ENCODE results near the gene LCLAT1.
"Not testable (repeated sequence)": the region's sequence is repeated elsewhere in the genome, so short reads cannot be mapped to it uniquely, and the experiment has no call there.

Gene LCLAT1

GRCh38 chr2:30455114-30455738 is 8.2 kb downstream of the LCLAT1 start:
- no peak for DNase-seq (ENCODE audit: low read depth)

- no peak for DNase-seq (ENCODE audit: low read depth)
Measured at GRCh38 chr2:30456106-30456505, 9.1 kb downstream of the LCLAT1 start.

DNA sequence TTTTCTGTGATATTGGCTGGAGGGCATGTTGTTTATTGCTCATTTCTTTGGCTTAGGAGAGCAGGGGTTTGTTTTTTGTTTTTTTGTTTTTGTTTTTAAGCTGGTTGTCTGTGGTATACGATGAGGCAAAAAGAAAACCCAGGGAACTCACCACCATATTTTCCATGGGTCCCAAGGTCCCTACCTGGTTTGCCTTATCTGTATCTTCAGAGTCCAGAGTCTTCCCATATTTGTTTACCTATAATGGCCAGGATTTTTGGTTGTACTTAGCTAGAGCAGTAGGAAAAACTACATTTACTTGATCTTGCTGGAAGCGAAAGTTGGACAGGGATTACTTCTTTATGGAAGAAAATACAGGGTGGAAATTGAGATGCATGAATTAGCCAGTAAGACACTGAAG is 9.5 kb downstream of the LCLAT1 start:
- no peak for DNase-seq (ENCODE audit: low read depth)

- DNase-seq (ENCODE audit: low read depth): no peak
Measured at GRCh38 chr2:30457296-30457695, 10.2 kb downstream of the LCLAT1 start.

- DNase-seq (ENCODE audit: low read depth): no peak
Measured at GRCh38 chr2:30459140-30459539, 12.1 kb downstream of the LCLAT1 start.

GRCh38 chr2:30462131-30462857 is 15.2 kb downstream of the LCLAT1 start:
- no peak for DNase-seq (ENCODE audit: low read depth)

GRCh38 chr2:30463535-30463934 is 16.5 kb downstream of the LCLAT1 start:
- no peak for DNase-seq (ENCODE audit: low read depth)

GRCh38 chr2:30464544-30465170 is 17.6 kb downstream of the LCLAT1 start:
- no peak for DNase-seq (ENCODE audit: low read depth)

GRCh38 chr2:30465171-30465545 is 18.1 kb downstream of the LCLAT1 start:
- no peak for DNase-seq (ENCODE audit: low read depth)

- DNase-seq (ENCODE audit: low read depth): no peak
Measured at GRCh38 chr2:30466216-30466615, 19.2 kb downstream of the LCLAT1 start.

DNA sequence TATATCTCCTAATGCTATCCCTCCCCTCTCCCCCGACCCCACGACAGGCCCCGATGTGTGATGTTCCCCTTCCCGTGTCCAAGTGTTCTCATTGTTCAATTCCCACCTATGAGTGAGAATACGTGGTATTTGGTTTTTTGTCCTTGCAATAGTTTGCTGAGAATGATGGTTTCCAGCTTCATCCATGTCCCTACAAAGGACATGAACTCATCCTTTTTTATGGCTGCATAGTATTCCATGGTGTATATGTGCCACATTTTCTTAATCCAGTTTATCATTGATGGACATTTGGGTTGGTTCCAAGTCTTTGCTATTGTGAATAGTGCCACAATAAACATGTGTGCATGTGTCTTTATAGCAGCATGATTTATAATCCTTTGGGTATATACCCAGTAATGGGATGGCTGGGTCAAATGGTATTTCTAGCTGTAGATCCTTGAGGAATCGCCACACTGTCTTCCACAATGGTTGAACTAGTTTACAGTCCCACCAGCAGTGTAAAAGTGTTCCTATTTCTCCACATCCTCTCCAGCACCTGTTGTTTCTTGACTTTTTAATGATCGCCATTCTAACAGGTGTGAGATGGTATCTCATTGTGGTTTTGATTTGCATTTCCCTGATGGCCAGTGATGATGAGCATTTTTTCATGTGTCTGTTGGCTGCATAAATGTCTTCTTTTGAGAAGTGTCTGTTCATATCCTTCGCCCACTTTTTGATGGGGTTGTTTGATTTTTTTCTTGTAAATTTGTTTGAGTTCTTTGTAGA is 20.2 kb downstream of the LCLAT1 start:
- DNase-seq (ENCODE audit: low read depth): not testable (repeated sequence)

DNA sequence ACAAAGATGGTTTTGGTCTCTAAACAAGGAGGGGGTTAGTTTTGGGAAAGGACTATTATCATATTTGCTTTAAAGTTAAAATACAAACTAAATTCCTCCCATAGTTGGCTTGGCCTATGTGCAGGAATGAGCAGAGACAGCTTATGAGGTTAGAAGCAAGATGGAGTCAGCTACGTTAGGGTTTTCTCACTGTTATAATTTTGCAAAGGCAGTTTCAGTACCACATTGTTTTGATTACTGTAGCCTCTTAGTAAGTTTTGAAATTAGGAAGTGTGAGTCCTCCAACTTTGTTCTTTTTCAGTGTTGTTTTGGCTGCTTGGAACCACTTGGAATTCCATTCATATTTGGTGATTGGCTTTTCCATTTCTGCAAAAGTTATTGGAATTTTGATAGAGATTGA is 23.4 kb downstream of the LCLAT1 start:
- no peak for DNase-seq (ENCODE audit: low read depth)

GRCh38 chr2:30472326-30472725 is 25.3 kb downstream of the LCLAT1 start:
- no peak for DNase-seq (ENCODE audit: low read depth)

DNA sequence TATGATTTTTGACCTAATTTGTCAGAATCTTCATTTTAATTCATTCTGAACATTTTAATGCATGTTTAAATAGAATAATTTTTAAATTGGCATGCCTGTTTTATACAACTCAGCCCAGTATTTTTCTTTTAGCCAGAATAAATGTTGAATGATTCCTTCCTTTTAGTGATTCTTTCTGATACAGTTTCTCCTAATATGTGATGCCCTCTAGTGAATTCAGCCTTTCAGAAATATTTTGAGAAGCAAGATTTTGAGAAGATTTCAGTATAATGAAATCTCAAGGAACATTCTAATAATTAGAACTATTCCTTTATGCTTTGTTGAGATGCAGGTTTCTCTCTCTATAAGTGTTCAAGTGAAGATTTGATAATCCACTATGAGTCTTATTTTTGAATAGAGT is 28.5 kb downstream of the LCLAT1 start:
- no peak for DNase-seq (ENCODE audit: low read depth)

- DNase-seq (ENCODE audit: low read depth): no peak
Measured at GRCh38 chr2:30476636-30477035, 29.6 kb downstream of the LCLAT1 start.

DNA sequence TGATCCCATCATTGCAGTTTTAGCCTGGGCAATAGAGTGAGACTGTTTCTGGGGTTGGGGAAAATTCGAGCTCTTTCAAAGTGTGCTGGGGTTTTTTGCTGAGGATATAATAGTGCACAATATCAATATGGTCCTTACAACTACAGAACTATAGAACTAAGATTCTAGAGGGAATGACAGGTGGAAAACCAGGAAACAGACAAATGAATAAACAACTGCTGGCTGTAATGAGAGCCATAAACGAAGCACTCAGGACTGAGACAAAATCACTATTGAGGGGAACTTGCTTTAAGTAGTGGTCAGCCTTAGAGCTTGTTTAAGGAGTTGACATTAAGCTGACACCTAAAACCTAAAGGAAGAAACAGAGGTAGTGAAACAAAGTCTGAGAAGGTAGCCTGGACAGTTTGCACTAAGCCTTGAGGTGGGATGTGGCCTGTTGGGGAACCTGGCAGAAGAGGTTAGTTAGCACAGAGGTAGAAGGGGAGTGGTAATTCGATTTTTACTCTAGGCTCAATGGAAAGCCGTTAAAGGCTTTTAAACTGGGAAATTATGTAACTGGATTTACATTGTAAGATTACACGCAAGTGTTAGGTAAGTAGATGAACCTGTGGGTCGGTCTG is 33.8 kb downstream of the LCLAT1 start:
- DNase-seq (ENCODE audit: low read depth): no peak

DNA sequence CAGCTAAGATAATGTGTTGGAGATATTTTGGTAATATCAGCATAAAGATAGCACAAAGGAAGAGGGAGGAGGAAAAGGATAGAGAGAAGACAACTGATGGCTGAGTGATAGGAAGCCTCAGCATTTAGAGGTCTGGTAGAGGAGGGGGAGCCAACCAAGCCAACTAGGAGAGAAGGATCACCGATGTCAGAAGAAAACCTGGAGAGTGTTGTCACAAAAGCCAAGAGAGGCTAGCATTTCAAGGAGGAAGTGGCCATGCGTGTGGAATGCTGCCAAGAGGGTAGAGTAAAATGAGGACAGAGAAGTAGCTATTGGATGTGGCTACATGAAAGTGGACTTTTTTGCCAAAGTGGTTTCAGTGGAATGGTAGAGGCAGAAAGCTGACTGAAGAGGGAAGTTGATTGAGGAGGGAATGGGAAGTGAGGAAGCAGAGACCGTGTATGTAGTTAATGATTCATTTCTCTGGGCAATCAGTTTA is 34.3 kb downstream of the LCLAT1 start:
- no peak for DNase-seq (ENCODE audit: low read depth)

GRCh38 chr2:30482011-30482410 is 35.0 kb downstream of the LCLAT1 start:
- no peak for DNase-seq (ENCODE audit: low read depth)

DNA sequence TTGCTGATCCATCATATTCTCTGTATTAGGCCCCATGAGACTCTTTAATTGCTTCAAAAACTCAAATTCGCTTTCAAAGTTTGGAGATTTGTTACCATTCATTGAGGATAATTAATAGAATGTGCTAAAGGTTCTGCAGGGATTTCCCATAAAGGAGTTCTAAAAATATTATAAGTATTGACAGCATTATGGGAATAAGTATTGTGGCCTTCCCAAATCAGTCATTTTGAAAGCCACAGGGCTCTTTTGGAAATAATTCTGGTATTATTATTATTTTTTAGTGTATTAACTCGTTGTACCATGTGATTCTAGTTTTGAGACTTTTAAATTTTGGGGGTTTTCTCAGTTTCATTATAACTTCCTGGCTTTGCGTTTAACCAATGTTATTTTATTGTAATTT is 37.1 kb downstream of the LCLAT1 start:
- no peak for DNase-seq (ENCODE audit: low read depth)

DNA sequence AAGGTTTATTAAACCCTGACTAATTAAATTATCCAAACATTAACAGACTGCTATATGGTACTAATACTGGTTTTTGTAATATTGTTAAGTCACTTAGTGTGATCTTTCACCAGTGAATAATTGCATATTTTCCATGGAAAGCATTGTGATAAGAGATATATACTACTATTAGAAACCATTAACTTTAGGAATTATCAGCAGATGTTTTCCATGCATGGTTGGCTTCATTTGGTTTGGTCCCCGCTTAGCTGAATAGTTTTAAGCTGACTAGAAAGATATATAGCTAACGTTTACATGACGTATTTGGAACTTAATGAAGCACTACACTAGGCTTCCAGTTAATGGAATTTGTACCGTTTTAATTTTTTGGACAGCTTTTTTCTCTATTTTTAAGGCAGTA is 37.9 kb downstream of the LCLAT1 start:
- no peak for DNase-seq (ENCODE audit: low read depth)

DNA sequence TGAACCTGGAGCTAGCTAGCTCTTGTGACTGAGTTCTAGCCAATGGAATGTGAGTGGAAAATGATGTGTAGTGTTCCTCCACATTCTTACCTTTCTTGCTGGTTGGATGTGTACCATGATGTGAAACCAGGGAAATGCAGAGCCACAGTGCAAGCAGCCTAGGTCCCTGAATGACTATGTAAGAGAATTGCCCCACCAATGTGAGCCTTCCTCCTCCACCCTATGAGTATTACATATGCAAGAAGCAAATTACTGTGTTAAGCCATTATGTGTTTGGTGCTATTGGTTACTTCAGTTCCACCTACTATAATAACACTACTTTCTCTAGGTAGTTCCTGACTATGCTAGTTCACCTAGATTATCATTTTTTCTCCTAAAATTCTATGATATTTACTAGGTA is 39.6 kb downstream of the LCLAT1 start:
- DNase-seq (ENCODE audit: low read depth): no peak

GRCh38 chr2:30487603-30488002 is 40.6 kb downstream of the LCLAT1 start:
- DNase-seq (ENCODE audit: low read depth): no peak

Data from non-pigmented ciliary epithelial cell (primary cell).